Stimulated activated CD8-positive, alpha-beta memory T cell treated with anti-CD3 and anti-CD28 coated beads, Interleukin-15, amount 100 ng/mL, for 1 hour (primary cell): Measurements from ENCODE around the gene BRCA2.

Experiments used
- DNase-seq: peaks from one replicate; pipeline ENCODE4 v3.0.0-alpha.2; 2020; ENCODE audit warnings: low read depth

The BRCA2 gene

GRCh38 chr13:32427852-32428580 is 112.7 kb downstream of the BRCA2 start, which contains the start of gene N4BP2L1:
Gene N4BP2L1, minus strand, starts transcription at chr13:32428130. Its CDS starts 48 bp downstream, at chr13:32428082.
- DNase-seq = peak; percentile 66

GRCh38 chr13:32428581-32429432 is 113.5 kb downstream of the BRCA2 start:
- DNase-seq = no peak

GRCh38 chr13:32429433-32429909 is 114.2 kb downstream of the BRCA2 start:
- DNase-seq = no peak

GRCh38 chr13:32430018-32430747 is 114.9 kb downstream of the BRCA2 start:
- no peak for DNase-seq

- DNase-seq = no peak
Measured at GRCh38 chr13:32431361-32431760, 116.1 kb downstream of the BRCA2 start.

- DNase-seq = no peak
Measured at GRCh38 chr13:32432856-32433255, 117.5 kb downstream of the BRCA2 start.

GRCh38 chr13:32438871-32439270 is 123.6 kb downstream of the BRCA2 start:
- no peak for DNase-seq

GRCh38 chr13:32443111-32443510 is 127.8 kb downstream of the BRCA2 start:
- DNase-seq = no peak

GRCh38 chr13:32445461-32445860 is 130.2 kb downstream of the BRCA2 start:
- no peak for DNase-seq

- no peak for DNase-seq
Measured at GRCh38 chr13:32446220-32446619, 130.9 kb downstream of the BRCA2 start.

GRCh38 chr13:32446773-32447465 is 131.6 kb downstream of the BRCA2 start:
- no peak for DNase-seq

GRCh38 chr13:32447894-32448623 is 132.8 kb downstream of the BRCA2 start:
- DNase-seq = no peak

GRCh38 chr13:32448972-32449371 is 133.7 kb downstream of the BRCA2 start:
- DNase-seq = no peak
